WERI-Rb-1 (cell line): ENCODE measurements around the gene TNFRSF25.

ENCODE experiments used
- DNase-seq: peaks from one replicate; pipeline ENCODE4 v3.0.0-alpha.2; 2020
- H3K27ac ChIP-seq: fragments of 250-450 bp; sonication (Bioruptor Pico); 2 replicates; pipeline ENCODE4 v1.5.1; 2020; ENCODE audit warnings: mild to moderate bottlenecking, moderate library complexity
- H3K27me3 ChIP-seq: fragments of 250-450 bp; sonication (Bioruptor Pico); 2 replicates; pipeline ENCODE4 v1.5.1; 2021; ENCODE audit warnings: mild to moderate bottlenecking, low read depth, moderate library complexity; ENCODE audit not compliant: insufficient read depth, severe bottlenecking
- H3K36me3 ChIP-seq: fragments of 250-450 bp; sonication (Bioruptor Pico); 2 replicates; pipeline ENCODE4 v1.5.1; 2020; ENCODE audit warnings: mild to moderate bottlenecking, moderate library complexity
- H3K4me3 ChIP-seq: 2 replicates; pipeline ENCODE4 v1.5.1; 2011; ENCODE audit warnings: low read depth, mild to moderate bottlenecking, control low read depth, low read length
- H3K9me3 ChIP-seq: fragments of 250-450 bp; sonication (Bioruptor Pico); 2 replicates; pipeline ENCODE4 v1.5.1; 2021; ENCODE audit warnings: mild to moderate bottlenecking, moderate library complexity; ENCODE audit not compliant: severe bottlenecking
- TF ChIP-seq, protein P1 (sequence below): IDR thresholded peaks from 2 replicates; pipeline ENCODE4 v1.5.1; 2011; ENCODE audit warnings: low read depth, mild to moderate bottlenecking, control low read depth, inconsistent platforms, low read length

The TNFRSF25 gene

DNA sequence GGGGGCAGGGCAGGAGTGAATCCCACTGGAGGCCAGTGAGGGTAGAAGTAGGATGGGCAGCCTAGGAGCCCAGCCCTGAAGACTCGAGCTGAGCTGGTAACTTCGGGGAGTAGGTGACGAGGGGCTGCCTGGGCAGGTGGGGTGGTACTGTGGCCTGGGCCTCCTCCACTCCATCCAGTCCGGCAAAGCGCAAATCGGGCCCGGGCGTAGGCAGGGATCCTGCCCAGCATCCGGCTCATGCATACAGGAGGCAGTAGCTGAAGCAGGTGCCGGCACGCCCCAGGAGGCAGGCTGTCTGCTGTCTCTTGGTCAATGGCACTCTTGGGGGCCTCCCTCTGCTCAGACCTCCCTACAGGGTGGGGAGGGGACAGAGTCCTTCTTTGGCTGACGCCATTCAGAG is 1.3 kb upstream of the TNFRSF25 start:
- no peak overlapping the region for H3K4me3 ChIP-seq
- H3K9me3 ChIP-seq: no peaks in the 10 kb centered on the region
- peaks cover 45% of the 10 kb centered on the region for H3K36me3 ChIP-seq
- TF ChIP-seq, protein P1, sequence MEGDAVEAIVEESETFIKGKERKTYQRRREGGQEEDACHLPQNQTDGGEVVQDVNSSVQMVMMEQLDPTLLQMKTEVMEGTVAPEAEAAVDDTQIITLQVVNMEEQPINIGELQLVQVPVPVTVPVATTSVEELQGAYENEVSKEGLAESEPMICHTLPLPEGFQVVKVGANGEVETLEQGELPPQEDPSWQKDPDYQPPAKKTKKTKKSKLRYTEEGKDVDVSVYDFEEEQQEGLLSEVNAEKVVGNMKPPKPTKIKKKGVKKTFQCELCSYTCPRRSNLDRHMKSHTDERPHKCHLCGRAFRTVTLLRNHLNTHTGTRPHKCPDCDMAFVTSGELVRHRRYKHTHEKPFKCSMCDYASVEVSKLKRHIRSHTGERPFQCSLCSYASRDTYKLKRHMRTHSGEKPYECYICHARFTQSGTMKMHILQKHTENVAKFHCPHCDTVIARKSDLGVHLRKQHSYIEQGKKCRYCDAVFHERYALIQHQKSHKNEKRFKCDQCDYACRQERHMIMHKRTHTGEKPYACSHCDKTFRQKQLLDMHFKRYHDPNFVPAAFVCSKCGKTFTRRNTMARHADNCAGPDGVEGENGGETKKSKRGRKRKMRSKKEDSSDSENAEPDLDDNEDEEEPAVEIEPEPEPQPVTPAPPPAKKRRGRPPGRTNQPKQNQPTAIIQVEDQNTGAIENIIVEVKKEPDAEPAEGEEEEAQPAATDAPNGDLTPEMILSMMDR: no peak
- H3K27ac ChIP-seq: no peak overlapping the region
- DNase-seq: no peak
- no peaks in the 10 kb centered on the region for H3K27me3 ChIP-seq

DNA sequence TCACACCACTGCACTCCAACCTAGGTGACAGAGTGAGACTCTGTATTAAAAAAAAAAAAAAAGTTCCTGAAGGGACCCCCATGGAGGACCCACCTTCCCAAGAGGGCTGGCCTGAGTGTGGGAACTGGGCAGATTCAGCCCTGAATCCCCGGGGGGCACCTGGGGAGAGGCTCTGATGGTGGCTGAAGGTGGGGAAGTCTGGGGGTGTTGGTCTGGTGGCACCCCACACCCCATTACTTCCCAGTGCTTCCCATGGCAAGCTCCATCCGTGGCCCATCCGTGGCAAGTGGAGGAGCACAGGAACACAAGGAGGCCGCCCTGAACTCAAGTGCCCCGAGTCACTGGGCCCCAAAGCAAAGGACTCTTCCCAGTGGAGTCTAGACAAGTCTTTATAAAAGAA is 778 bp upstream of the TNFRSF25 start:
- Histone ChIP-seq H3K27ac (no peak overlapping the region), H3K27me3 (no peaks in the 10 kb centered on the region), H3K9me3 (no peaks in the 10 kb centered on the region), H3K4me3 (no peak overlapping the region), H3K36me3 (peaks cover 43% of the 10 kb centered on the region)
- DNase-seq: no peak
- TF ChIP-seq, protein P1: no peak

DNA sequence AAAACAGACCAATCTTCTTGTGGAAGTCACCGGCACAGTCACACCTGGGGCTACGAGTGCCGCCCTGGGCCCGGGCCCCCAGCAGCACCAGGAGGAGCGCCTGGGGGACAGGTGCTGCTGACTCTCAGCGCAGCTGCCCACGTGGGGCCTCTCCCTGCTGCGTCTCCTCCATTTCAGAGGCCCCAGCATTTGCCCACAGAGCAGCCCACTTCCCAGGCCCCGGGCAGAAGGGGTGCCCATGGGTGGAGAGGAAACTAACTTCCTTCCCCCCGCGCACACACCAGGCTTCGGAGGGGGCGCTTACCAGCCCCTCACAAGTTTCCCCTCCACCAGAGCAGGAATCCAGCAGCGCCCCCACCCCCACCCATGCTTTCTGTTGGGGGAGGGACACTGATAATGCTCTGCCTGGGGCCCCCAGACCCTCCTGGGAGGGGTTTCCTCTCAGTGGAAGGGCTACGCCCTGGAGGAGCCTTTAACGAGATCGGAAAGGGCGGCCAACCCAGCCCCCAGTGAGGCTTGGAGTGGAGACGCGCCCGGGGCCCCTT is 440 bp downstream of the TNFRSF25 start:
- Histone ChIP-seq H3K36me3 (peaks cover 31% of the 10 kb centered on the region), H3K27ac (no peak overlapping the region), H3K4me3 (no peak overlapping the region), H3K27me3 (no peaks in the 10 kb centered on the region), H3K9me3 (no peaks in the 10 kb centered on the region)
- no peak for DNase-seq
- TF ChIP-seq, protein P1: no peak

DNA sequence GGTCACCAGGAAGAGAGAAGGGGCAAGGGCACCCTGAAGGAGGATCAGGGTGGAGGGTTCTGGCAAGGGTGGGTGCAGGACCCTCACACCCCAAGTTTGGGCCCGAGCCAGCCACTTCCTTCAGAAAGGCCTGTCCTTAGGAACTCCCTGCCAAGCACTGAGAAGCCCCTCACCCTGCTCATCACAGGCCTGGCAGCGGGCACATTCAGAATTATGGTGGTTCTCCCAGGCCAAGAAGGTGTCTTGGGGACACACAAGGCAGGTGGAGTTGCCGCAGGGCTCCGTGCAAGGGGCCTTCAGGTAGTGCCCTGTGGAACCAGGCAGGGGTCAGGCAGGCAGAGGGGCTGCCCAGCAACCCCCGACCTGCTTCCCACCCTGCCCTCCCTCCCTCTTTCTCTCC is 1.1 kb downstream of the TNFRSF25 start:
- H3K27me3 ChIP-seq: no peaks in the 10 kb centered on the region
- TF ChIP-seq, protein P1: no peak
- H3K9me3 ChIP-seq: no peaks in the 10 kb centered on the region
- H3K27ac ChIP-seq: no peak overlapping the region
- peaks cover 27% of the 10 kb centered on the region for H3K36me3 ChIP-seq
- DNase-seq: no peak
- H3K4me3 ChIP-seq: no peak overlapping the region

DNA sequence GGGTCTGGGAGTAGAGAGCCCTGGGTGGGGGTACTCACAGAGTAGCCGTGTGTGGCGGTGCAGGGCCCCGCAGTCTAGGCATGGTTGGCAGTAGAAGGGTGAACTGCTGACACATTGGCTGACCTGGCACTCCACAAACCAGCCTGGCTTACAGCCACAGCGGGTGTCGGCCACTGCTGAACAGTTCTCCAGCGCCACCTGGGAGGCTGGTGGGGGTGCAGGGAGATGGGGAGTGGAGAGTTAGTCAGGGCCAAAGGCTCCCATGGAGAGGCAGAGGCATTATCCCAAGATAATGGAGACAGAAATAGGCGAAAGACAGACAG is 1.5 kb downstream of the TNFRSF25 start:
- H3K4me3 ChIP-seq: no peak overlapping the region
- H3K27me3 ChIP-seq: no peaks in the 10 kb centered on the region
- no peak for DNase-seq
- peaks cover 23% of the 10 kb centered on the region for H3K36me3 ChIP-seq
- H3K27ac ChIP-seq: no peak overlapping the region
- TF ChIP-seq, protein P1: 0 out of 2 replicates have a peak, but pooled peaks have one; percentile 13
- H3K9me3 ChIP-seq: no peaks in the 10 kb centered on the region

DNA sequence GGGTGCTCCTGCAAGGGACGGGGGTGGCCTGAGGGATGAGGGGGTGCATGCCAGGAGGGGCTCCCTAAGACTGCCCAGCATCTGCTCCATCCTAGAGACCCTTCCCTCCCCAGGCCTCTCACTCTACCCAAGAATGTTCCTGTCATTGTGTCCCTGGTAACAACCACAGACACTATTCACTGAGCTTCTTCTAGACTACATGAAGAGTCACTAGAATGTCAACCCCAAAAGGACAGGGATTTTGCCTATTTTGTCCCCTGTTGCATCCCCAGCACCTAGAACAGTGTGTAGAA is 2.9 kb downstream of the TNFRSF25 start:
- Histone ChIP-seq H3K4me3 (no peak overlapping the region), H3K36me3 (peaks cover 13% of the 10 kb centered on the region), H3K9me3 (no peaks in the 10 kb centered on the region), H3K27ac (no peak overlapping the region), H3K27me3 (no peaks in the 10 kb centered on the region)
- TF ChIP-seq, protein P1: no peak
- DNase-seq: no peak
